ENCODE data around the gene CCDC43. TPM values are rescaled to one million over a fixed set of nuclear protein-coding genes. Genes with fewer than 3 reads are reported as not detected.

CCDC43 gene
- total and polyA plus RNA-seq, 8 donors = 20.3 to 33.2 (median 30.9) TPM

DNA sequence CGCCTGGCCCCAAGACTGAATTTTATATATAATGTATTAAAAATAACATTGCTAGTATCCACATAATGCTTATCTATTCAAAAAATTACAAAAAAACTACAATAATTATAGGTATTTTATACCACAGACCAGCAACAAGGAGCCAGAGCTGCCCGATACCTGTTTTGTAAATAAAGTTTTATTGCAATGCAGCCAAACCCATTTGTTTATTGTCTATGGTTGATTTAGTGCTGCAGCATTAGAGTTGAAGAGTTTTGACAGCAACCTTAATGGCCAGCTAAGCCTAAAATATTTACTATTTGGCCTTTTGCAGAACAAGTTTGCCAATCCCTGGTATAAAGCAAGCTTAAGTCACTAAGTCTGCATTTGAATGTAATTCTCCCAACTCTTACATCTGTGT lies 27.7 kb downstream of the CCDC43 start:
- intact Hi-C loops (cut with DNase I) = no loop called here
- ATAC-seq = no peak
- H3K36me3 ChIP-seq = no peaks in the 10 kb centered on the region
- H3K27me3 ChIP-seq = peaks cover 12 to 33% of the 10 kb centered on the region in 2 donors
- no peak overlapping the region for H3K4me3 ChIP-seq
- no peak for DNase-seq
- H3K27ac ChIP-seq = no peak overlapping the region
- no peaks in the 10 kb centered on the region for H3K9me3 ChIP-seq
- peaks cover 0 to under 1% of the 10 kb centered on the region in 2 donors for H3K4me1 ChIP-seq
- TF ChIP-seq, protein P1, sequence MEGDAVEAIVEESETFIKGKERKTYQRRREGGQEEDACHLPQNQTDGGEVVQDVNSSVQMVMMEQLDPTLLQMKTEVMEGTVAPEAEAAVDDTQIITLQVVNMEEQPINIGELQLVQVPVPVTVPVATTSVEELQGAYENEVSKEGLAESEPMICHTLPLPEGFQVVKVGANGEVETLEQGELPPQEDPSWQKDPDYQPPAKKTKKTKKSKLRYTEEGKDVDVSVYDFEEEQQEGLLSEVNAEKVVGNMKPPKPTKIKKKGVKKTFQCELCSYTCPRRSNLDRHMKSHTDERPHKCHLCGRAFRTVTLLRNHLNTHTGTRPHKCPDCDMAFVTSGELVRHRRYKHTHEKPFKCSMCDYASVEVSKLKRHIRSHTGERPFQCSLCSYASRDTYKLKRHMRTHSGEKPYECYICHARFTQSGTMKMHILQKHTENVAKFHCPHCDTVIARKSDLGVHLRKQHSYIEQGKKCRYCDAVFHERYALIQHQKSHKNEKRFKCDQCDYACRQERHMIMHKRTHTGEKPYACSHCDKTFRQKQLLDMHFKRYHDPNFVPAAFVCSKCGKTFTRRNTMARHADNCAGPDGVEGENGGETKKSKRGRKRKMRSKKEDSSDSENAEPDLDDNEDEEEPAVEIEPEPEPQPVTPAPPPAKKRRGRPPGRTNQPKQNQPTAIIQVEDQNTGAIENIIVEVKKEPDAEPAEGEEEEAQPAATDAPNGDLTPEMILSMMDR (IDR thresholded peaks at IDR 0.05) = no peak

DNA sequence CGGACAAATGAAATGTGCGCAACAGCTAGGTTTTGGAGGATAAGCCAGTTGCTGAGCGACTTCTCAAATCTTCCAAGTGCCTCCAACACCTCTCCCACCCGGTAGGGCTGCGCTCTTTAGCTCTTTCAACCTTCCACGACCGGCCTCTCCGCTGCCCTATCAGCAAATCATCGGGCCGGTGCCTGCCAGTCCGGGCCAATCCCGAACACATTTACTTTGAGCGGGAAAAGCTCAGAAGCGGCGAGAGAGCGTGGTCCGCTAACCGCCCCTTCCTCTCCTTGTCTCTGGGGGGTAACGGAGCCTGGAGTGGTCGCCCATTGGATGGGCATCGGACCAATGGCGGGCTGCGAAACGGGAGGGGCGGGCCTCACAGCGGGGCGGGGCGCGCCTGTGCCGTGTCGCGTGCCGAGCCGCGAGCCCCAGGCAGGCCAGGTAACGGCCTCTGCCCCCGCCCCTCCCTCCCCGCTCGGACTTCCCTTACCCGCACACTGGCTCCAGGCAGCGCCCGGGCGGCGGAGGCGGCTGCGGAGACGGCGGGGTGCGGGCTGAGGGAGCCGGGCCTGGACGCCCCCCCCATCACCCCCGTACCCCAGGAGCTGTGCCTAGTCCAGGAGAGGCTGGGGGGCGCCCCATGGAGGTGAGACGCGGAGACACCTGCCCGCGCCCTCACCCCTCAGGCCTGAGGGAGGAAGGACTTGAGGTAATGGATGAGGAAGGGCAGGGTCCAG lies 33.4 kb downstream of the CCDC43 start, which contains the start of gene MEIOC:
Gene MEIOC, plus strand, starts transcription at position 486 of the 728 bp plus-strand sequence. Its CDS starts 146 bp downstream, at position 632.
- Histone ChIP-seq H3K4me1 (peaks cover 0 to 10% of the 10 kb centered on the region in 2 donors), H3K27me3 (peaks cover 36 to 83% of the 10 kb centered on the region in 2 donors), H3K9me3 (no peaks in the 10 kb centered on the region), H3K36me3 (no peaks in the 10 kb centered on the region), H3K27ac (no peak within 1 kb of the TSS), H3K4me3 (peak within 1 kb of the TSS in 1 of 2 donors; percentile 8)
- intact Hi-C loops (cut with DNase I) = no loop called here
- ATAC-seq (peak; percentile 38), DNase-seq (peak in 1 of 4 donors; percentile 17)
- TF ChIP-seq, protein P1 (IDR thresholded peaks at IDR 0.05) = no peak

DNA sequence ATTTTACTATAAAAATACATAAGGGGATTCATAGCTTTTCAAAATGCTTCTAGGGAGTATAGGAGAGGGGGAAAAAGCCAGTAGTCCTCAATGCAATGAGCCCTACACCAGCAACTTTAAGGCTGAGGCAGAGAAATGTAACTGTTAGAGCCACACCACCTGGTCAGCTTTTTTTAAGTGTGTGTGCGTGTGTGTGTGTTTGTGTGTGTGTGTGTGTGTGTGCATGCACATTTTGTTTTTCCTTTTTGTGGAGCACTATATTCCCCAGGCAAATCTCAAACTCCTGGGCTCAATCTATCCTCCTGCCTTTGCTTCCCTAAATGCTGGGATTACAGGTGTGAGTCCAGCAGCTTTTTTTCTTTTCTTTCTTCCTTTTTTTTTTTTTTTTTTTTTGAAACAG lies 35.6 kb downstream of the CCDC43 start:
- no peak overlapping the region for H3K27ac ChIP-seq
- no peaks in the 10 kb centered on the region for H3K9me3 ChIP-seq
- intact Hi-C loops (cut with DNase I) = no loop called here
- ATAC-seq (no peak), DNase-seq (no peak)
- H3K27me3 ChIP-seq = peaks cover 36 to 86% of the 10 kb centered on the region in 2 donors
- H3K4me3 ChIP-seq = no peak overlapping the region
- no peaks in the 10 kb centered on the region for H3K36me3 ChIP-seq
- TF ChIP-seq, protein P1 (IDR thresholded peaks at IDR 0.05) = no peak
- H3K4me1 ChIP-seq = peaks cover 0 to 10% of the 10 kb centered on the region in 2 donors

DNA sequence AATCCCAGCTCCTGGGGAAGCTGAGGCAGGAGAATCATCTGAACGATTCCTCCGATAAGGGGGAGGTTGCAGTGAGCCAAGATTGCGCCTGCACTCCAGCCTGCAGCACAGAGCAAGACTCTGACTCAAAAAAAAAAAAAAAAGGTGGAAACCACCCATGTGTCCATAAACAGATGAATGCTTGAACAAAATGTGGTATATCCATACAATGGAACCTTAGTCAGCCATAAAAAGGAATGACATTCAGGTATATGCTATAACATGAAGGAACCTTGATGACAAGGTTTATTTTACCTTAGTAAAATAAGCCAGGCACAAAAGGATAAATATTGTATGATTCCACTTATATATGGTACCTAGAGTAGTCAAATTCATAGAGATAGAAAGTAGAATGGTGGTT lies 36.2 kb downstream of the CCDC43 start:
- H3K27me3 ChIP-seq = peaks cover 36 to 86% of the 10 kb centered on the region in 2 donors
- ATAC-seq = no peak
- H3K4me3 ChIP-seq = no peak overlapping the region
- intact Hi-C loops (cut with DNase I) = no loop called here
- TF ChIP-seq, protein P1 (IDR thresholded peaks at IDR 0.05) = no peak
- H3K9me3 ChIP-seq = no peaks in the 10 kb centered on the region
- no peak overlapping the region for H3K27ac ChIP-seq
- no peaks in the 10 kb centered on the region for H3K36me3 ChIP-seq
- DNase-seq = no peak
- H3K4me1 ChIP-seq = peaks cover 0 to 10% of the 10 kb centered on the region in 2 donors

- TF ChIP-seq, protein P1 (IDR thresholded peaks at IDR 0.05) = no peak
- no peak for DNase-seq
- Histone ChIP-seq H3K27me3 (peaks cover 33 to 86% of the 10 kb centered on the region in 2 donors), H3K27ac (no peak overlapping the region), H3K4me1 (peaks cover 0 to 10% of the 10 kb centered on the region in 2 donors), H3K4me3 (no peak overlapping the region), H3K9me3 (no peaks in the 10 kb centered on the region), H3K36me3 (no peaks in the 10 kb centered on the region)
- no peak for ATAC-seq
- intact Hi-C loops (cut with DNase I) = no loop called here
Measured at GRCh38 chr17:44652727-44653126, 36.8 kb downstream of the CCDC43 start.
